Urothelium cell line (cell line): Measurements from ENCODE around the gene ID2.
"Not testable (repeated sequence)": the region's sequence is repeated elsewhere in the genome, so short reads cannot be mapped to it uniquely, and the experiment has no call there.

Source experiments
- DNase-seq: peaks from one replicate; pipeline ENCODE4 v3.0.0; 2011; ENCODE audit warnings: low spot score, mixed read lengths
- FAIRE-seq: peaks from 2 replicates; lab custom pipeline; 2011; peaks lifted over from hg19 to GRCh38; lab: Jason Lieb, UNC

The ID2 gene

DNA sequence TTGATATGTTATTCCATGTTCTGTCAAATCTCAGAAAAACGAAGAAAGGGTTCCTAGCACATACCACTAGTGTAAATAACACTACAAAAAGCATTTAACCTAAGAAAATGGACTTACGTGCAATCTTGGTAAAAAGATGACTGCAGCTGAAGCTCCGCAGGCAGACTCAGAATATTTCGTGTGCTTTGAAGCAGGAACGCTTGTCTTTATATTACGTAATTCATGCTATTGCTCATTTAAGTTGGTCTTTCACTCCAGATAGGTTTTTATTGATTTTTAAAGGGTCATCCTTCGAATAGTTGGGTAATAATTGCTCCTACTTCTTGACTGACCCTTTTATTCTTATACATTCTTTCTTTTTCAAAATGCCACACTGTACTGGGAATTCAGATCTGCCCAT, 44.0 kb downstream of the ID2 start:
- FAIRE-seq (no peak), DNase-seq (no peak)

- no peak for FAIRE-seq
- DNase-seq: no peak
Observed at GRCh38 chr2:8728305-8729015, 46.6 kb downstream of the ID2 start.

GRCh38 chr2:8729101-8729500, 47.2 kb downstream of the ID2 start:
- DNase-seq, FAIRE-seq: not testable (repeated sequence)

GRCh38 chr2:8729939-8730338, 48.1 kb downstream of the ID2 start:
- DNase-seq (no peak), FAIRE-seq (no peak)

- DNase-seq (no peak), FAIRE-seq (no peak)
Observed at GRCh38 chr2:8732601-8733000, 50.7 kb downstream of the ID2 start.
